Stimulated activated CD4-positive, alpha-beta T cell treated with anti-CD3 and anti-CD28 coated beads, Interleukin-1b, Interleukin-23, amount 100 ng/mL, for 48 hours (primary cell): ENCODE measurements around the gene WNT5B.

Source experiments
- DNase-seq: peaks from one replicate; pipeline ENCODE4 v3.0.0-alpha.2; 2020

Gene WNT5B

DNA sequence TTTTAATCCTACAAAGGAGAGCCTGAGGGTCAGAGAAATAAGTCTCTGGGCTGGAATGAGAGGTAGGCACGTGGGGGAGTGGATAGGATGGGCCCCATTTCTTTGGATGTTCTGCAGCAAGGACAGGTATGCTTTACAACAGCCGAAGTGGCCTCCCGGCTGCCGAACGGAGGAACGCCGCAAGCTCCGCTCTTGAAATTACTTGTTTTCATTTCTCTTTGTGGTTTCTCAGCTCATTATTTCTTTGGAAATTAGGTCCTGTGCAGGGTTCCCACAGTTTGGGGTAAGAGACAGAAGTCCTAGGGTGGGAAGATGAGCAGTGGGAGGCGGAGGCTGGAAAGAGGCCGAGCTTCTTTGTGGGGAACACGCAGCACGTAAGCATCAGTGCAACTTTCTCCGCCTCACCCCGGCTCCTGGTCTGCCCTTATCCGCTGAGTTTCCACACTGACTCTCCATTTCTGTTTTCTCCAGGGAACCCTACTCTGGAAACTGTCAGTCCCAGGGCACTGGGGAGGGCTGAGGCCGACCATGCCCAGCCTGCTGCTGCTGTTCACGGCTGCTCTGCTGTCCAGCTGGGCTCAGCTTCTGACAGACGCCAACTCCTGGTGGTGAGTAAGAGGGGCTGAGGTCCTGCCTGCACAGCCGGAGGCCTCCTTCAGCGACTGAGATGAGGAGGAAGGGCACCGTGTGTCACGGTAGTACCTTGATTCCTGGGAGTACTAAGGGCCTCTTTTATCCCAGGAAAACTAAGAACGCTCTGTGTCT, 2.0 kb downstream of the WNT5B start:
- DNase-seq, result no peak

DNA sequence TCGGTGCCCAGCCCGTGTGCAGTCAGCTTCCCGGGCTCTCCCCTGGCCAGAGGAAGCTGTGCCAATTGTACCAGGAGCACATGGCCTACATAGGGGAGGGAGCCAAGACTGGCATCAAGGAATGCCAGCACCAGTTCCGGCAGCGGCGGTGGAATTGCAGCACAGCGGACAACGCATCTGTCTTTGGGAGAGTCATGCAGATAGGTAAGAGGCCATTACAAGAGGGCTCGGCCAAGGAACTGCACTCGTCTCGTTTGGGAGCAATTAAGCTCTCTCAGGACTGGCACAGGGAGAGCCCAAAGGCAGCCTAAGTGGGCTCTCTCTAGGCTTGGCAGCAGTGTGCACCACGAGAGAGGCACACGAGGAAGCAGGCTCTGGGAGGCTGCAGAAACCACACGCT, 3.7 kb downstream of the WNT5B start:
- no peak for DNase-seq

DNA sequence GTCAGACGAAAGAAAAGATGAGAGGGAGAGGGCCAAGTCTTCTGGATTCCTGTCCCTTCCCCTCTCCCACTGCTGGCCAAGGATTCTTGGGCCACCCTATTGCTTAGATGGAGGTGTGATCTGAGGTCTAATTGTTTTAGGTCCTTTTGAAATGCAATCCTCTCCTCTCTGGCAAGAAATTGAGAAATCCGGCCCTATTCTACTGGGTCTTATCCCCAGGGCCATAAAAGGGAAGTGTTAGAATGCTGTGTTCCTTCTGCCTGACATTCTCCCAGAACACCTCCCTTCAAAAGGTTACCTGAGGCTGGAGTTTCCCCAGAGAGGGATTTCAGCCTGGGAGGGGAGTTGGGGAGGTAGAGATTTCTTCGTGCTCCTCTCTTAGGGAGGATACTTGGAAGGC, 4.4 kb downstream of the WNT5B start:
- DNase-seq, result no peak

DNA sequence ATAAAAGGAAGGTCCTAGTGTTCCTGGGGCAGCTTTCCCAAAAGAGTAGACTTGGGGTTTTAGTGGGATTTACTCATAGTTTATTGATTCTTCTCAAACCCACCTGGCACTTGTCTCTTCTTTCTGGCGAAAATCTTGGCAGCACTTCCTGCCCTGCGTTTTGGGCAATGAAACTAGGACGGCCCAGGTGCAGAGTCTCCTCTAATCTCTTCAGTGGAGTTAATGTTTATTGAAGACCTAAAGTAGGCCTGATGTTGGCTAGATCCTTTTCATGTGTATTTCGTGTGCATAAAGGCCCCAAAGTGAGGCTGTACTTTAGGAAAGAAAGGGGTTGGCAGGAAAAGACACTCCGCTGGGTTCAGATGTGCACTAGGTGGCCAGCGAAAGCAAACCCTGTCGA, 5.1 kb downstream of the WNT5B start:
- DNase-seq, result no peak

DNA sequence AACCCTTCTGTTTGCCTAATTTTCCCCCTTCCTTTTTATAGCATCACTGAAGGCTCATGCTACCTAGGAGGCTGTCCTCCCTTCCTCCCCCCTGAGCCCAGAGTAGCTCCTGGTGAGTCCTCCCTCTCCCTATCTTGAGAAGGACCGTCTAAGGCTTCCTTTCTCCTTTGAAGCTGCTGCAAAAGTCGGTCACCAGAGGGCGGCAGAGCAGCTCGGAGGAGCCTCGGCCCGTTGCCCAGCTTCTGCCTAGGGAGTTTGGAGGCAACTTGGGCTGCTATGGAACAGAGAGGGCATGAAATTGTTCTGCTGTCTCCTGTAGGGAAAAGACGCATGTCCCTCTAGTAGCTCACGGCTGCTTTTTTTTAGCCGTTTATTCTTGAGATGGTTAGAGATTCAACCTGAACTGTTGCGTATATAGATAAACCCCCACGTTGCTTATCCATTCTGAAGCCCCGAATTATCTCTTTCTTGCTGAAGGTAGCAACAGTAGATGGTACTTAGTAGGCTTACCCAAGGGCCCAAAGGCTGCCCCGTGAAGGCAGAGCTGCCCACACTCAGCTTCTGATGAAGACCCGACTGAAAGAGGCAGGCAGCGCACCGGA, 5.7 kb downstream of the WNT5B start:
- DNase-seq, result peak; percentile 54

DNA sequence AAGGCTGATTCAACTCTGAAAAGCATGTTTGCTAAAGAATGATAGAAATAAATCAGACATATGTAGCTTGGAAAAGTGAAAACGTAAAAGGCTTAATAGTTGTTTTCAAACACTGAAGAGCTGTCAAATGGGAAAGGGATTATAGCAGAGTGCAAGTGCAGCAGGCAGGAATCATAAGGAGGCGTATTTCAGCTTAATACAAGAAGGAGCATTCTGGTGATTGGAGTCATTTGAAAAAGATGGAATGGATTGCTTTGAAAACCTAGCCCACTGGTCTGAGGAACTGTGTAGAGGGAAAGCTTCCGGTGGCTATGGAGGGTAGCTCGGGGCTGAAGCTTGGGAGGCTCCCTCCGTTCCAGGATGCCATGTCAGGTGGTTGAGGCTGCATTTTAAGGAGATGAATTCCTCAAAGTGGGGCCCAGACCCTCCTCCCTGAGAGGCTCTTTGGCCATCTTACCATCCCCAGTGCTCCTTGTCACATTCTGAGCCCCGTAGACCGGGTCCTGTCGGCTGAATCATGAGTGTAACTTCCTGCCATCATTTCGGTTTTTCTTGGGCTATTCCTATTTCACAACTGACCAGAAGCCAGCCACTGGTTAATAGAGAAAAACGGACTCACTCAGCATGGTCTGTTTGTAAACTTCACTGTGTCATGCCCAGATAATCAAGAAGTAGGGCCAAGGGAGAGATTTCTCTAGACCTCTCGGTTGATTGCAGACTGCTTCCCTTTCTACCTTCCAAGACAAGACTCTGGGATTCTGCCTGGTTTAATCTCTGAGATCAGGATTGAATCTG, 6.5 kb downstream of the WNT5B start:
- DNase-seq, result no peak

DNA sequence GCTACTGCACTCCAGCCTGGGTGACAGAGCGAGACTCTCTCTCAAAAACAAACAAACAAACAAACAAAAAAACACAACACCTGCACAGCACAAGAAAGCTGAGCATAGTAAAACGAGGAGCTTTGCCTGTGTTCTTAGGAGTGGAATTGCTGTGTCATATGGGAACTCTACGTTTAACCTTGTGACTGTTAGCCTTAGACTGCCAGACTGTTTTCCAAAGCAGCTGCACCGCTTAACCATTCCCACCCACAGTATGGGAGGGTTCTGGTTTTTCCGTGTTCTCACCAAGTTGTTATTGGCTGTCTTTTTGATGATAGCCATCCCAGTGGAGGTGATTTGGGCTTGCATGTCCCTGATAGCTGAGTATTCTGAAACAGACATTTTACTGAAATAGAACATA, 9.2 kb downstream of the WNT5B start:
- no peak for DNase-seq

DNA sequence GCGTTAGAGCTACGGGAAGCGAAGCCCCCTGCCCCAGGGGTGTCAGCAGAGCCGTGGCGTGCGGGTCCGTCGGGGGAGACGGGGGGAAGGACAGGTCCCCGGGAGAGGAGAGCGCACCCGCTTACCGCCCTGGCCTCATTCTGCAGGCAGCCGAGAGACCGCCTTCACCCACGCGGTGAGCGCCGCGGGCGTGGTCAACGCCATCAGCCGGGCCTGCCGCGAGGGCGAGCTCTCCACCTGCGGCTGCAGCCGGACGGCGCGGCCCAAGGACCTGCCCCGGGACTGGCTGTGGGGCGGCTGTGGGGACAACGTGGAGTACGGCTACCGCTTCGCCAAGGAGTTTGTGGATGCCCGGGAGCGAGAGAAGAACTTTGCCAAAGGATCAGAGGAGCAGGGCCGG, 10.5 kb downstream of the WNT5B start:
- DNase-seq, result no peak

DNA sequence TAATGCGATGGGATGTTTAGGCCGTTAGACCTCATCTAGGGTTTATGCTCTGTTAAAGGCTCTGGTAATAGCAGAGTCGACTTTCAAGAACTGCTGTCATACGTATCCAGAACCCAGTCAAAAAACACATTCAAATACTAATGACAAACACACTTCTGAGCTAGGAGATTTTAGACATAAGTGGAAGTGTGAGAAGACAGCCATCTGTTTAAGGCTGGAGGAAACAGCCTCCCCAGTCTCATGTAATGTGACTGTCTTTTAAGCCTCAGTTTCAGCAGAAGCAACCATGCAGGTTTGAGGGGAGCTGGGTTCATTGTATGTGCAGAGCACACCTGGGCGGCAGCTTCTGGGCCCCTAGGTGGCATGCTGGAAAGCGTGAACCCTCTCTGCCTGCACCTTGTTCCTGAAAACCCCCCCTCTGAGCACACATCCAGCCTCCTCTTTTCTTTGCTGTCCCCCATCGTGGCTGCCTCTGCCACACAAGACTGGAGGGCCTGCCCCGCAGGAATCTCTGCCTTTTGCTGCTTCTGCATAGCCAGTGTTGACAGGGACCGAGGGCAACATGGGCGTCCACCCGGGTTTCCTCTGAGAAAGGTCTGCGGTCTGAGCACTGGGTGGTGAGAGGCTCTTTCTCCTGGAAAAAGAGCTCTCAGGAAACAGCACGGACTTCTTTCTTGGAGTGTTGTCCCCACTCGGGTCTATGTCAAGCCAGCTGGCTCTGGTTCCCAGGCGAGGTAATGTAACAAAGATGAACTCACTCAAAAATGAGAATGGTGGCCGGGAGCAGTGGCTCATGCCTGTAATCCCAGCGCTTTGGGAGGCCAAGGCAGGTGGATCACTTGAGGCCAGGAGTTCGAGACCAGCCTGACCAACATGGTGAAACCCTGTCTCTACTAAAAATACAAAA, 11.6 kb downstream of the WNT5B start:
- no peak for DNase-seq

DNA sequence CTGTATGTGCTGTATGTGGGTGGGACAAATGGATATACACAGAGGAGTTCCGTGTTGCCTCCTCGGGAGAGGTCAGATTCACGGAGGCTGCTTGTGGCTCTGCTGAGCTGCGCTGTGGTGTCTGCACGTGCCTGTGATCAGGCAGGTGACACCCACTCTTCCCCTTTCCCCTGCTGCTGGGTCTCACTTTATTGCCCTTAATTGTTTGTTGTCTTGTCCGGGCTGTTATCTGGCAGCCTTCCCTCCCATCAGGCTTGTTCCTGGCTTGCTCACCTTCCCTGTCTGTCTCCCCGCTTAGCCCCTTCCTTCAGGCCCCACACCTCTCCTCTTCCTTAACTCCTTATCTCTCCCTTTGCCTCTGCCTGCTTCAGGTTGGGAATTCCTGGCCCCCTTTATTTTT, 13.5 kb downstream of the WNT5B start:
- DNase-seq, result no peak

DNA sequence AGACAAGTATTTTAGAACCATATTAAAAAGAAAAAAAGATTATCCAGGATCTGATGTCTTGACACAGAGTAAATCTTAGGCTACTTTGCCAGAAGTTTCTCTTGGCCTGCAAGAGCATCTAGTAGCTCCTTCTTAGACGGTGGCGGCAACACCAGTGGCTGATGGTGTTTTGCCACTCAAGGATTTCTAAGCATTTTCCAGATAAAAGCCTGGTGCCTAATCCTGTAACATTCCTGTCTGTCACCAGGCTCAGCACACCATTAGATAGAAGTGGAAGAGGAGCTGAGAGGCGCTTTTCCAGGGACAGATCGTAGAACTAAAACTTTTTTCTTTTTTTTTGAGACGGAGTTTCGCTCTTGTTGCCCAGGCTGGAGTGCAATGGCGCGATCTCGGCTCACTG, 14.0 kb downstream of the WNT5B start:
- no peak for DNase-seq

DNA sequence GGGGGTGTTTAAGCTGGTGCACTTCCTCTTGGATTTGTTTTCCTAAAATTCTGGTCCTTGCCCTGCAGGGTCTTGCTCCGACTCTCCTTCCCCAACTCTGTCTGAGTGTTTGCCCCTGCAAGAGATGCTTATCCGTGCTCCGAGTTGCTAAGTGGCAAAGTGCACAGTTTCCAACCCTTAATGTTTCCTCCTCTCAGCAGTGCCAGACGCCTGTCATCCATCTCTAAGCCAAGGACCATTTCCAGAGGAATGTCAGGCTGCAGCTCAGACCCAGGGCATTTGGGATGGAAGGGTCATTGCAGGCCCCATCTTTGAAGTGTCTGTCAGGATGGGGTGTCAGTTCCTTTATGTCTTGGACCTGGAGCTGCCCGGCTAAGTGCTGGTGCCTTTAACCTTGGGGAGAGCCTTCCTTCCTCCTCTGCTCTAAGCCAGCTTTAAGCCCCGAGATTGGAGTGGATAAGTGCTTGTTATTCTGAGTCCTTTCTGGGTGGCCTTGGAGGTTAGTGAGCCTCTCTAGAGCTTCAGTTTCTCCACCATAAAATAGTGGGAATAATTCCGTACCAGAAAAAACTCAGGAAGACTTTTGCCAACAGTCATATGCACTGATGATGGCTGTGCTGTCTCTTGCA, 15.0 kb downstream of the WNT5B start:
- no peak for DNase-seq

DNA sequence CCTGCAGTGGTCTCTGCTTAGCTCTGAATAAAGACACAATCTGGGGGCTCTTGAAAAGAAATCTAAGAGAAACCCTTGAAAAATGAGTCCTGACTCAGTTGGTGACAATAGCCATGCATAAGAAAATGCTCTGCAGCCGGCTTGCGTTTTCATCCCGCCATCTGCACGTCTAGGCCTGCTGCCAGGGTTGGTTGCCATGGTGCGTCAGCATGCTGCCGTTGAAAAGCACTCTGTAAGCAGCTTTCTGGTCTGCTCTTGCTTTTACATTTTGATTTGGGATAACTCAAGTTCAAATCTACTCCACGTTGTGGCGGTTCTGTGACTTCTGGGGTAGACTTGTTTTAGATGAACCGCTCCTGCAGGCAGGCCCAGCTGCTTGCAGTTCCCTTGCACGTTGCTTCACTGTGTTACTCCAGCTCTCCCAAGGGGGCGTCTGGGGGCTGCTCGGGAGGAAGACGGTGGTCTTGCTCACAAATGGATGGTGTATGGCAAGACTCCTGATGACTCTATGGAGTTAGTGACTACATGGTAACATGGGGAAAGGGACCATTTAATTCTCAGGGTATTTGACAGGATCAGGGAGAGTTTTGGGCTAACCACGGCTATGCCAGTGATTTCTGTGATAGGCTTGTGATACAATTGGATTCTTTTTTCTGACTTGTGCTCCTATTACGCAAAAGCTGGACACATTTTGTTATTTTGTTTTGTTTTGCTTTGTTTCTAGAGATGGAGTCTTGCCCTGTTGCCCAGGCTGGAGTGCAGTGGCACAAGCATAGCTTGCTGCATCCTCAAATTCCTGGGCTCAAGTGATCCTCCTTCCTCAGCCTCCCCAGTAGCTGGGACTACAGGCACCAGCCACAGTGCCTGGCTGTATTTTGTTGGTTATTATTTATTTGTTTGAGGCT, 15.8 kb downstream of the WNT5B start:
- DNase-seq, result no peak

DNA sequence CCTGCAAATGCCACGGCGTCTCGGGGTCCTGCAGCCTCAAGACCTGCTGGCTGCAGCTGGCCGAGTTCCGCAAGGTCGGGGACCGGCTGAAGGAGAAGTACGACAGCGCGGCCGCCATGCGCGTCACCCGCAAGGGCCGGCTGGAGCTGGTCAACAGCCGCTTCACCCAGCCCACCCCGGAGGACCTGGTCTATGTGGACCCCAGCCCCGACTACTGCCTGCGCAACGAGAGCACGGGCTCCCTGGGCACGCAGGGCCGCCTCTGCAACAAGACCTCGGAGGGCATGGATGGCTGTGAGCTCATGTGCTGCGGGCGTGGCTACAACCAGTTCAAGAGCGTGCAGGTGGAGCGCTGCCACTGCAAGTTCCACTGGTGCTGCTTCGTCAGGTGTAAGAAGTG, 16.8 kb downstream of the WNT5B start:
- DNase-seq, result no peak

DNA sequence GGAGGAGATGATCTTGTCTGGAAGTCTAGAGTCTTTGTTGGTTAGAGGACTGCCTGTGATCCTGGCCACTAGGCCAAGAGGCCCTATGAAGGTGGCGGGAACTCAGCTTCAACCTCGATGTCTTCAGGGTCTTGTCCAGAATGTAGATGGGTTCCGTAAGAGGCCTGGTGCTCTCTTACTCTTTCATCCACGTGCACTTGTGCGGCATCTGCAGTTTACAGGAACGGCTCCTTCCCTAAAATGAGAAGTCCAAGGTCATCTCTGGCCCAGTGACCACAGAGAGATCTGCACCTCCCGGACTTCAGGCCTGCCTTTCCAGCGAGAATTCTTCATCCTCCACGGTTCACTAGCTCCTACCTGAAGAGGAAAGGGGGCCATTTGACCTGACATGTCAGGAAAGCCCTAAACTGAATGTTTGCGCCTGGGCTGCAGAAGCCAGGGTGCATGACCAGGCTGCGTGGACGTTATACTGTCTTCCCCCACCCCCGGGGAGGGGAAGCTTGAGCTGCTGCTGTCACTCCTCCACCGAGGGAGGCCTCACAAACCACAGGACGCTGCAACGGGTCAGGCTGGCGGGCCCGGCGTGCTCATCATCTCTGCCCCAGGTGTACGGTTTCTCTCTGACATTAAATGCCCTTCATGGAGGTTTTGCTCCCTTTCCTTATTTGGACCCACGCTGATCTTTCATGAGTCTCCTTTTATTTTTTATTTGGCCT, 17.7 kb downstream of the WNT5B start:
- DNase-seq, result no peak

DNA sequence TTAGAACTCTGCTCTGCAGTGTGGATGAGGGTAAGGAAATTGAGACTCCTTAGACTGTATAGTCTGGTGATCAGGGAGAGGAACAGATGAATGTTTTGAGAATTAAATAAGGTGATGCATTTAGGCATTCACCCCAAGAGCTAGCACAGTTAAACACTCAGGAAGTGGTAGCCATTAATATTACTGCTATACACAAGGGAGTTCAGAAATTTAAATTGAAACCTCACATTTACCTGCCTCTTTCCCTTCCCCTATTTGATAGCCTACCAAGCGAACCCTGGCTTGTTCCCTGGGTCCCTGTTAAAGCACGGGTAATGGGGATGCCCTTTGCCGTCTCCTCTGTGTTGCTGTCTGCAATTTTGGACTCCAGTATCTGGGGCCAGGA, 18.2 kb downstream of the WNT5B start:
- DNase-seq, result no peak

DNA sequence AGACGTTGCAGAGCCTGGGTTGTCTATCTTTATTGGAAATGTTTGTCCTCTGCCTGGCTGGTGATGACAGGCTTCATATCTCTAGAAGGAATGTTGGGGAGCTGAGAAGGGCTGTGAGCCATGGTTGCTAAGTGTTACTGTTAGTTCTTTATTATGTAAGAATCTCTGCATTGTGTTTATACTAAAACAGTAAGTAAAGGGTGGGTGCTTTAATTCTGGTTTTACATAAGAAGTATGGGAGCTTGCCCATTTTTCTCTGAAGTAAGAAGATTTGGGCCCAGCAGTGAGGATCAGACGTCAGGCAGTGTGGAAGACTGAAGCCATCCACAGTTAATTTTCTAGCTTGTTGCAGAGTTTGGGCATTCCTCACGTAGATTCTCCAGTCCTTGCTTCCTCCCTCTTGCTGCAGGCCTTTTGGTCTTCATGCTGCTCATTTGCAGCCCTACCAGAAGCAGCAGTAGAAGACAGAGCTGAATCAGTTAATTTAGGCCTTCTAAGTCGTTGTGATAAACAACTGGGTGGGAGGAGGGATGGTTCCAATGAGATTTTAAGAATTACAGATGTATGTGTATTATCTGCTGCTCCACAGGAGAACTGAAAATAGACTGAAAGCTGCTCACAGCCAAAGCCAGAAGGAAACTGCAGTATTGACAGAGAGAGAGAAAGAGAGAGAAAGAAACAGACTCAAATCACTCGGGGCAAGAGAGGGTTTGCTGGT, 21.4 kb downstream of the WNT5B start:
- DNase-seq, result no peak

DNA sequence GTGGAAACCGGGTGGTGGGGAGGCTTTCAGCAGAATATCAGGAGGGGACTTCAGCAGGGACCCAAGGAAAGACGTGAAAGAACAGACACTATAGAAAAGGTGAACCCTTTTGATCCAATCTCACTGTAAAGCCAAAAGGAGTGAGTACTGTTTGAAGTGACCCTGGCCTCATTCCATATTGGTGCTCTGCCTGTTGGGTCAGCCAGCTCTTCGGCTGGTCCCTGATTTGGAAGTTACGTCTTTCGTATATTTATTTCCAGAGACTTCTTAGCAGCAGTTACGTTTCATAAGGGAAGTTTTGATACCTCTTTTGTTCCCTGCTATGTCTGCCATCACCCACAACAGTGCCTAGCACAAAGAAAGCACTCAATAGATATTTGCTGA, 21.9 kb downstream of the WNT5B start:
- no peak for DNase-seq

DNA sequence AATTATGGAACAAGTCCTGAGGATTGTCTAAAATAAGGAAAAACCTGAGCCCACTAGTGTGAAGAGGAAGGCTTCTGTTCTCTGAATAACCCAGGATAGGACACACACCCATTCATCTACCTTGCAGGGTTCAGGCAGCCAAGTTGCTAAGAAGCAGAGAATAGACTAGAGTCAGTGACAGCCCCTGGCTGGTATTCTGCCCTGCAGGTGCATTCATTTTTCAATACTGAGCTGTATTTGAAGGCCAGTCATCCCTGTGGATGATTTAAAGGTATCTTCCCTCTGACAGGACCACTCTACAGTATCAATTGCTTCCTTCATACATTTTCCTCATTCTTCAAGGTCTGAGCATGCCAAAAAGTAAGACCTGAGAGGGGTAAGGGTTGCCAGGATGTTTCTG, 22.9 kb downstream of the WNT5B start:
- no peak for DNase-seq

DNA sequence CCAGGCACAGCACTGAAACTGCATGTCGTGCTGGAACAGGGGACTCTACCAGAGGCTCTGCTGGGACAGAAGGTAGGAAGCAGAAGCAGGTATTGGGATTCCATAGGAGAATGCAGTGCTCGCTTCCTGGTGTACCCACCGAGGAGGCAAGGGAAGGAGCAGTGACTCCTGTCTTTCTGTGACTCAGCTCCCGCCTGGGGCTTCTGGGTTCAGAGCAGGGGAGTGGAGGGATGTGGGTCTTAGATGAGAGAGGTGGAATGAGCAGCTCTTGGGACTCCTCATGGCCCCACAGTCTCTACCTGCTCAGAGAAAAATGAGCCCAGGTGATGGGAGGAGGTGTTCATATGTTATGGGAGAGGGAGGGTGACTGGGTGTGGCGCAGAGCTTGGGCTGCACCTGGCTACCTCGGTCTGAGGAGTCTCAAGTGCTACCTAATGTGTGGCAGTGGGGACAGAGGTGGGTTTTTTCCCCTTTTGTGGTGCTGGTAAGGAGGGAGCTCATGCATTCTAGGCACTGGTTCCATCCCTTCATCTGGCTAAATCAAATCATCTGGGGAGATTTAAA, 26.3 kb downstream of the WNT5B start:
- DNase-seq, result no peak
